IMR-90 (cell line): ENCODE measurements around the gene CDK17. TPM values are rescaled to one million over a fixed set of nuclear protein-coding genes. Genes with fewer than 3 reads are reported as not detected.

Experiments
- ATAC-seq: fragments of 200-7000 bp; cut with Tn5 transposase; 2 replicates; pipeline ENCODE4 v1.9.1; 2020; ENCODE audit warnings: low read depth, mild to moderate bottlenecking, moderate library complexity
- BruUV-seq: library from RNA; stranded (reverse); fragments of 400-500 nt; replicated peaks from 2 replicates; lab custom pipeline; 2021; lab: Mats Ljungman, UMichigan
- CTCF ChIA-PET: fragments of 300-600 bp; formaldehyde crosslinking; extraction: SDS; loops from one replicate; lab custom pipeline; 2021; ENCODE audit warnings: antibody characterized with exemption; lab: Yijun Ruan, JAX
- POLR2A ChIA-PET: fragments of 300-600 bp; sonication (Branson Sonifier 250); formaldehyde crosslinking; loops from one replicate; lab custom pipeline; 2022; ENCODE audit warnings: antibody characterized with exemption; ENCODE audit not compliant: unreplicated experiment; lab: Charles Lee
- DNase-seq: peaks from one replicate; pipeline ENCODE4 v3.0.0; 2013
- H2AFZ ChIP-seq: replicated peaks from 2 replicates; pipeline ENCODE3; 2013; ENCODE audit warnings: low read length, mild to moderate bottlenecking; ENCODE audit not compliant: poor library complexity
- H2AK5ac ChIP-seq: 2 replicates; pipeline ENCODE4 v1.6.1; 2013; ENCODE audit warnings: low read depth, low read length, inconsistent platforms
- H2AK9ac ChIP-seq: replicated peaks from 2 replicates; pipeline ENCODE3; 2013; ENCODE audit warnings: mild to moderate bottlenecking, low read depth, low read length, moderate library complexity; ENCODE audit not compliant: poor library complexity
- H2BK120ac ChIP-seq: 2 replicates; pipeline ENCODE4 v1.6.1; 2013; ENCODE audit warnings: low read depth, low read length, inconsistent platforms
- H2BK15ac ChIP-seq: 3 replicates; pipeline ENCODE4 v1.6.1; 2013; ENCODE audit warnings: low read depth, low read length, inconsistent platforms
- H2BK20ac ChIP-seq: 2 replicates; pipeline ENCODE4 v1.6.1; 2013; ENCODE audit warnings: low read depth, mild to moderate bottlenecking, inconsistent platforms, low read length, moderate library complexity
- H2BK5ac ChIP-seq: 2 replicates; pipeline ENCODE4 v1.6.1; 2013; ENCODE audit warnings: mild to moderate bottlenecking, low read depth, low read length, inconsistent platforms; ENCODE audit not compliant: poor library complexity, severe bottlenecking
- H3K14ac ChIP-seq: replicated peaks from 2 replicates; pipeline ENCODE4 v1.6.1; 2013; ENCODE audit warnings: low read depth, low read length, inconsistent platforms
- H3K18ac ChIP-seq: 2 replicates; pipeline ENCODE4 v1.6.1; 2013; ENCODE audit warnings: low read depth, low read length, control low read depth
- H3K23ac ChIP-seq: 2 replicates; pipeline ENCODE4 v1.6.1; 2013; ENCODE audit warnings: low read depth, low read length, inconsistent platforms
- H3K27ac ChIP-seq: 2 replicates; pipeline ENCODE4 v1.5.1; 2013; ENCODE audit warnings: mild to moderate bottlenecking, control low read depth, low read length; ENCODE audit not compliant: insufficient read depth
- H3K27me3 ChIP-seq: 2 replicates; pipeline ENCODE4 v1.6.1; 2013; ENCODE audit warnings: low read length; ENCODE audit not compliant: control insufficient read depth, insufficient read depth
- H3K36me3 ChIP-seq: 2 replicates; pipeline ENCODE4 v1.6.1; 2013; ENCODE audit warnings: low read length, mixed read lengths; ENCODE audit not compliant: control insufficient read depth, insufficient read depth
- H3K4ac ChIP-seq: 2 replicates; pipeline ENCODE4 v1.6.1; 2013; ENCODE audit warnings: low read depth, low read length, inconsistent platforms
- H3K4me1 ChIP-seq: 2 replicates; pipeline ENCODE4 v1.6.1; 2013; ENCODE audit warnings: low read length, mixed read lengths; ENCODE audit not compliant: control insufficient read depth, insufficient read depth
- H3K4me2 ChIP-seq: 2 replicates; pipeline ENCODE4 v1.6.1; 2013; ENCODE audit warnings: low read depth, mild to moderate bottlenecking, control low read depth, low read length, moderate library complexity
- H3K4me3 ChIP-seq: 2 replicates; pipeline ENCODE4 v1.5.1; 2013; ENCODE audit warnings: low read depth, mild to moderate bottlenecking, control low read depth, low read length, moderate library complexity; ENCODE audit not compliant: insufficient read depth
- H3K56ac ChIP-seq: 2 replicates; pipeline ENCODE4 v1.6.1; 2013; ENCODE audit warnings: low read length, inconsistent platforms; ENCODE audit not compliant: insufficient read depth; ENCODE audit errors: extremely low read depth
- H3K79me1 ChIP-seq, 2 experiments: 2 replicates each; pipeline ENCODE4 v1.6.1; 2013; ENCODE audit warnings: low read length in 2 of 2, inconsistent platforms in 1 of 2, low read depth in 1 of 2
- H3K9ac ChIP-seq: 2 replicates; pipeline ENCODE4 v1.6.1; 2013; ENCODE audit warnings: low read depth, low read length, control low read depth
- H3K9me1 ChIP-seq: 2 replicates; pipeline ENCODE4 v1.6.1; 2013; ENCODE audit warnings: low read length, inconsistent platforms; ENCODE audit not compliant: insufficient read depth
- H3K9me3 ChIP-seq: 2 replicates; pipeline ENCODE4 v1.6.1; 2013; ENCODE audit warnings: low read length; ENCODE audit not compliant: control insufficient read depth, insufficient read depth
- H4K20me1 ChIP-seq: 2 replicates; pipeline ENCODE4 v1.6.1; 2013; ENCODE audit warnings: low read length, inconsistent platforms; ENCODE audit not compliant: insufficient read depth
- H4K5ac ChIP-seq: 2 replicates; pipeline ENCODE4 v1.6.1; 2013; ENCODE audit warnings: mild to moderate bottlenecking, low read depth, low read length, control low read depth
- H4K8ac ChIP-seq, 2 experiments: 2 replicates each; pipeline ENCODE4 v1.6.1; 2013; ENCODE audit warnings: low read depth in 2 of 2, low read length in 2 of 2, control low read depth in 1 of 2, inconsistent platforms in 1 of 2
- H4K91ac ChIP-seq: 2 replicates; pipeline ENCODE4 v1.6.1; 2013; ENCODE audit warnings: low read depth, low read length, inconsistent platforms; ENCODE audit not compliant: insufficient read depth
- CEBPB ChIP-seq: IDR thresholded peaks from 2 replicates; pipeline ENCODE4 v1.6.1; 2012; ENCODE audit warnings: low read depth, low read length, improper control_type of control experiment
- FOS ChIP-seq: fragments of 150-350 bp; IDR thresholded peaks from 2 replicates; pipeline ENCODE4 v1.6.1; 2016; ENCODE audit warnings: low read depth, low read length
- POLR2A ChIP-seq: IDR thresholded peaks from 2 replicates; pipeline ENCODE4 v1.6.1; 2012; ENCODE audit warnings: mild to moderate bottlenecking, low read depth, low read length
- RAD21 ChIP-seq: IDR thresholded peaks from 2 replicates; pipeline ENCODE4 v1.6.1; 2012; ENCODE audit warnings: low read length, improper control_type of control experiment
- RCOR1 ChIP-seq: IDR thresholded peaks from 2 replicates; pipeline ENCODE4 v1.6.1; 2012; ENCODE audit warnings: mild to moderate bottlenecking, low read length, improper control_type of control experiment; ENCODE audit not compliant: insufficient replicate concordance
- RFX5 ChIP-seq: IDR thresholded peaks from 2 replicates; pipeline ENCODE4 v1.8.0; 2012; ENCODE audit warnings: low read depth, mild to moderate bottlenecking, low read length, moderate library complexity
- SMC3 ChIP-seq: fragments of 150-350 bp; IDR thresholded peaks from 2 replicates; pipeline ENCODE4 v1.6.1; 2016; ENCODE audit warnings: low read depth, mild to moderate bottlenecking, antibody characterized with exemption, low read length, moderate library complexity
- WGBS, 2 experiments: methylation state at CpG; one replicate each; pipeline versions ENCODE4 v1.1.5 to v1.1.7; 2013; ENCODE audit warnings: missing lambda C conversion rate in 2 of 2; ENCODE audit not compliant: insufficient read length in 1 of 2; ENCODE audit errors: extremely low coverage in 2 of 2; 5-methylcytosine and 5-hydroxymethylcytosine counted together
- dilution Hi-C: fragments of 300-500 bp; cut with HindIII; formaldehyde crosslinking; loops from one replicate; pipeline ENCODE4 v1.14.3; 2018; ENCODE audit warnings: low sequenced_read_pairs; ENCODE audit not compliant: unreplicated experiment
- in situ Hi-C: fragments of 300-500 bp; cut with MboI; formaldehyde crosslinking; loops from 3 replicates; pipeline ENCODE4 v1.14.3; 2019; ENCODE audit warnings: low sequenced_read_pairs, inconsistent platforms, mixed read lengths
- intact Hi-C: fragments of 100-400 bp; cut with micrococcal nuclease; formaldehyde crosslinking; loops from 2 replicates; pipeline ENCODE4 v1.10.0; 2022
- polyA plus RNA-seq, 3 experiments: library from polyadenylated mRNA; depleted of rRNA; stranded (reverse); fragments of >200 nt; gene quantifications; 2 replicates each; pipeline ENCODE4 v1.2.3, GENCODE V29; 2012; ENCODE audit warnings: low replicate concordance in 1 of 3
- total RNA-seq: library from RNA; depleted of rRNA; stranded (reverse); fragments of >200 nt; gene quantifications from 2 replicates; pipeline ENCODE4 v1.2.3, GENCODE V29; 2012
- TF ChIP-seq, protein P1 (sequence below): fragments of 150-350 bp; IDR thresholded peaks from 2 replicates; pipeline ENCODE4 v1.6.1; 2017; ENCODE audit warnings: mild to moderate bottlenecking, antibody characterized with exemption, low read length, low read depth
- TF ChIP-seq, protein P2 (sequence below): fragments of 150-350 bp; IDR thresholded peaks from 2 replicates; pipeline ENCODE4 v1.6.1; 2016; ENCODE audit warnings: low read depth, mild to moderate bottlenecking, low read length, moderate library complexity, borderline replicate concordance
- TF ChIP-seq, protein P3 (sequence below): conservative IDR thresholded peaks from 2 replicates; pipeline ENCODE4 v1.5.1; 2012; ENCODE audit warnings: mild to moderate bottlenecking, low read depth, low read length, improper control_type of control experiment

Gene CDK17
- total and polyA plus RNA-seq, 2 of the 4 experiments (the other 2 are of a cell fraction): 14.5 to 50.2 TPM

DNA sequence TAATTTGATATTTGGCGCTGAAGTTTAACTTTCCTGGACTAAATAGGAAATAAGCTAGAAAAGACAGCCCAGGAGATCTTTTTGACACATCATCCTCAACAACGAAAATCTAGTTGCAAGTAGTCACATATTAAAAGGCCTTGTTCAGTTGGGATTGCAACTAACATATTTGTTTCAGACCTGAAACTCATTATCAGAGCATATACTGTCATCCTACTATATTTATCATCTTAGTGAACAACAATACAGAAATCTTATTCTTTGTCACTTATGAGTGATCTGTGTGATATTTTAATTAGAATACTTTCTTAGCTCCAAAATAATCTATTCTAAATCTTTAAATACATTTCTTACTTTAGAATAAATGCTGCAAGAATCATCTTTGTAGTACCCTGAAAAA, 134.0 kb downstream of the CDK17 start:
- no peaks in the 10 kb centered on the region for H3K27me3 ChIP-seq
- H2BK20ac ChIP-seq: no peak overlapping the region
- H3K18ac ChIP-seq: no peak overlapping the region
- H3K27ac ChIP-seq: no peak overlapping the region
- dilution Hi-C loops (no loop called here), in situ Hi-C loops (no loop called here), intact Hi-C loops (no loop called here)
- no peak overlapping the region for H2BK120ac ChIP-seq
- H2AFZ ChIP-seq: no peak overlapping the region
- no peak overlapping the region for H3K4me2 ChIP-seq
- peaks cover 31 to 57% of the 10 kb centered on the region in 2 experiments for H3K79me1 ChIP-seq
- TF ChIP-seq, protein P1, sequence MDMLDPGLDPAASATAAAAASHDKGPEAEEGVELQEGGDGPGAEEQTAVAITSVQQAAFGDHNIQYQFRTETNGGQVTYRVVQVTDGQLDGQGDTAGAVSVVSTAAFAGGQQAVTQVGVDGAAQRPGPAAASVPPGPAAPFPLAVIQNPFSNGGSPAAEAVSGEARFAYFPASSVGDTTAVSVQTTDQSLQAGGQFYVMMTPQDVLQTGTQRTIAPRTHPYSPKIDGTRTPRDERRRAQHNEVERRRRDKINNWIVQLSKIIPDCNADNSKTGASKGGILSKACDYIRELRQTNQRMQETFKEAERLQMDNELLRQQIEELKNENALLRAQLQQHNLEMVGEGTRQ: no peak
- TF ChIP-seq FOS (no peak), RAD21 (no peak), SMC3 (no peak), RFX5 (no peak), CEBPB (no peak), RCOR1 (no peak), POLR2A (no peak)
- TF ChIP-seq, protein P2, sequence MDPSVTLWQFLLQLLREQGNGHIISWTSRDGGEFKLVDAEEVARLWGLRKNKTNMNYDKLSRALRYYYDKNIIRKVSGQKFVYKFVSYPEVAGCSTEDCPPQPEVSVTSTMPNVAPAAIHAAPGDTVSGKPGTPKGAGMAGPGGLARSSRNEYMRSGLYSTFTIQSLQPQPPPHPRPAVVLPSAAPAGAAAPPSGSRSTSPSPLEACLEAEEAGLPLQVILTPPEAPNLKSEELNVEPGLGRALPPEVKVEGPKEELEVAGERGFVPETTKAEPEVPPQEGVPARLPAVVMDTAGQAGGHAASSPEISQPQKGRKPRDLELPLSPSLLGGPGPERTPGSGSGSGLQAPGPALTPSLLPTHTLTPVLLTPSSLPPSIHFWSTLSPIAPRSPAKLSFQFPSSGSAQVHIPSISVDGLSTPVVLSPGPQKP: no peak
- TF ChIP-seq, protein P3, sequence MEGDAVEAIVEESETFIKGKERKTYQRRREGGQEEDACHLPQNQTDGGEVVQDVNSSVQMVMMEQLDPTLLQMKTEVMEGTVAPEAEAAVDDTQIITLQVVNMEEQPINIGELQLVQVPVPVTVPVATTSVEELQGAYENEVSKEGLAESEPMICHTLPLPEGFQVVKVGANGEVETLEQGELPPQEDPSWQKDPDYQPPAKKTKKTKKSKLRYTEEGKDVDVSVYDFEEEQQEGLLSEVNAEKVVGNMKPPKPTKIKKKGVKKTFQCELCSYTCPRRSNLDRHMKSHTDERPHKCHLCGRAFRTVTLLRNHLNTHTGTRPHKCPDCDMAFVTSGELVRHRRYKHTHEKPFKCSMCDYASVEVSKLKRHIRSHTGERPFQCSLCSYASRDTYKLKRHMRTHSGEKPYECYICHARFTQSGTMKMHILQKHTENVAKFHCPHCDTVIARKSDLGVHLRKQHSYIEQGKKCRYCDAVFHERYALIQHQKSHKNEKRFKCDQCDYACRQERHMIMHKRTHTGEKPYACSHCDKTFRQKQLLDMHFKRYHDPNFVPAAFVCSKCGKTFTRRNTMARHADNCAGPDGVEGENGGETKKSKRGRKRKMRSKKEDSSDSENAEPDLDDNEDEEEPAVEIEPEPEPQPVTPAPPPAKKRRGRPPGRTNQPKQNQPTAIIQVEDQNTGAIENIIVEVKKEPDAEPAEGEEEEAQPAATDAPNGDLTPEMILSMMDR: no peak
- peaks cover 19% of the 10 kb centered on the region; the same call in 1 of the 2 replicates for H4K20me1 ChIP-seq
- no TSS peak for BruUV-seq
- H3K4me1 ChIP-seq: peaks cover 5% of the 10 kb centered on the region
- no peak overlapping the region for H2AK5ac ChIP-seq
- H3K9me3 ChIP-seq: no peaks in the 10 kb centered on the region
- no peak overlapping the region for H2AK9ac ChIP-seq
- no CpG with 5 or more reads among the region's 2 CpGs for WGBS, 2 experiments
- H3K9ac ChIP-seq: no peak overlapping the region
- ATAC-seq (no peak), DNase-seq (no peak)
- H2BK15ac ChIP-seq: no peak overlapping the region
- no peak overlapping the region for H4K5ac ChIP-seq
- no peak overlapping the region for H2BK5ac ChIP-seq
- POLR2A ChIA-PET: no interaction called here
- peaks cover 31% of the 10 kb centered on the region for H3K36me3 ChIP-seq
- H3K9me1 ChIP-seq: peaks cover 7% of the 10 kb centered on the region; the same call in 1 of the 2 replicates
- no peak overlapping the region for H3K56ac ChIP-seq
- CTCF ChIA-PET: no interaction called here
- no peak overlapping the region for H4K8ac ChIP-seq
- no peak overlapping the region for H3K23ac ChIP-seq
- H3K4ac ChIP-seq: no peak overlapping the region
- H4K91ac ChIP-seq: no peak overlapping the region
- H3K14ac ChIP-seq: no peak overlapping the region
- H3K4me3 ChIP-seq: no peak overlapping the region
